ENCODE results near the gene MAPRE3.

Gene MAPRE3

DNA sequence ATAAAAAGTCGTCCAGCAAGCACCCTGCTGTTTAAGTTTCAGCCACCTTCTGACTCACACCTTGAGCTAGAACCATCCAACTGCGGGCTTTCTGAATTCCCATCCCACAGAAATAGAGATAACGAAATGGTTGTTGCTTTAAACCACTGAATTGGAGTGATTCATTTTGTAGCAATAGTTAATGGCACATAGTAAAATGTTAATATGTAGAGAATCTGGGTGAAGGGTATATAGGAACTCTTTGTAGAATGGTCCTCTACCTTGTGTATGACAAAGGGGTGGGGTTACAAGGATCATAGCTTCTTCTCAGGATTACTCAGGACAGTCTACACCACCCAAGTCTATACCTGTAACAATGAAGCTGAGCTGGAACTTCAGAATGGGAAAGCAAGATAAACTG, 2.4 kb upstream of the MAPRE3 start:
- no peak overlapping the region for H3K27ac ChIP-seq
- no peak for TF ChIP-seq ZFX (IDR thresholded peaks at IDR 0.05)
- TF ChIP-seq, protein P1, sequence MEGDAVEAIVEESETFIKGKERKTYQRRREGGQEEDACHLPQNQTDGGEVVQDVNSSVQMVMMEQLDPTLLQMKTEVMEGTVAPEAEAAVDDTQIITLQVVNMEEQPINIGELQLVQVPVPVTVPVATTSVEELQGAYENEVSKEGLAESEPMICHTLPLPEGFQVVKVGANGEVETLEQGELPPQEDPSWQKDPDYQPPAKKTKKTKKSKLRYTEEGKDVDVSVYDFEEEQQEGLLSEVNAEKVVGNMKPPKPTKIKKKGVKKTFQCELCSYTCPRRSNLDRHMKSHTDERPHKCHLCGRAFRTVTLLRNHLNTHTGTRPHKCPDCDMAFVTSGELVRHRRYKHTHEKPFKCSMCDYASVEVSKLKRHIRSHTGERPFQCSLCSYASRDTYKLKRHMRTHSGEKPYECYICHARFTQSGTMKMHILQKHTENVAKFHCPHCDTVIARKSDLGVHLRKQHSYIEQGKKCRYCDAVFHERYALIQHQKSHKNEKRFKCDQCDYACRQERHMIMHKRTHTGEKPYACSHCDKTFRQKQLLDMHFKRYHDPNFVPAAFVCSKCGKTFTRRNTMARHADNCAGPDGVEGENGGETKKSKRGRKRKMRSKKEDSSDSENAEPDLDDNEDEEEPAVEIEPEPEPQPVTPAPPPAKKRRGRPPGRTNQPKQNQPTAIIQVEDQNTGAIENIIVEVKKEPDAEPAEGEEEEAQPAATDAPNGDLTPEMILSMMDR (conservative IDR thresholded peaks at IDR 0.05): no peak

GRCh38 chr2:26969077-26969844, 1.2 kb upstream of the MAPRE3 start:
- no peak overlapping the region for H3K27ac ChIP-seq

DNA sequence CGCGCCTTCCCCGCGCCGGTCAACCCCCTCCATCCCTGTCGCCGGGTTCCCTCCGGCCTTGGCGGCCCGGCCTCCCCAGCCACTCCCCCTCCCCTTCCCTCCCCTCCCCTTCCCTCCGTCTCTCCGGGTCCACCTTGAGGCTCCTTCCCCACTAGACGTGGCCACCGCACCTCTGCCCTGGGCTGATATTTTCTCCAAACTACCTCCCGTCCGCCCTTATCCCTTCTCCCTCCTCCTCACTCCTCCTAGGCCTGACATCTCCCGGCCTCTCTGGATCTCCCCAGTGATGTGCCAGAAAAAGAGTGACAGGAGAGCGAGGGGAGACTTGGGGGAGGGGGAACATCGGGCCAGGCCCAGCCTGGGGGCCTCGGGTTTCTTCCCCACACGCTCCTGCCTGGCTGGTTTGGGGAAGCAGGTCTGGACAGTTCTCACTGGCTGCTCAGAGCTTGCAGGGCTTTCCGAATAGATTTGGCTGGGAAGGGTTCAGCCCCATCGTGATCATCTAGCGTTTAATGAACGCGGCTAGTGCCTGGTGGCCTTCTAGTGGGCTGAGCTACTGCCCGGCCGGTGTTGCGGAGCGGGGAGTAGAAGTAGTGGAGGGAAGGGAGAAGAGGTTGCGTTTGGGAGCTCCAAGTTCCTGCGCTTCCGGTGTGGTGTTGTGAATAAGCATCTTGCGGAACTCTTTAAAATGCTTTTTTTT, 641 bp downstream of the MAPRE3 start:
- 0 out of 2 replicates have a peak, but pooled peaks have one; percentile 2 for TF ChIP-seq ZFX (IDR thresholded peaks at IDR 0.05)
- TF ChIP-seq, protein P1 (conservative IDR thresholded peaks at IDR 0.05): no peak
- H3K27ac ChIP-seq: peak overlapping the region; percentile 66

More at GRCh38 chr2:26969077-26969844, 1.2 kb upstream of the MAPRE3 start:
- no peak for TF ChIP-seq ZFX (IDR thresholded peaks at IDR 0.05)
- TF ChIP-seq, protein P1 (conservative IDR thresholded peaks at IDR 0.05): no peak

- no peak overlapping the region for H3K27ac ChIP-seq
- TF ChIP-seq ZFX (IDR thresholded peaks at IDR 0.05): no peak
- TF ChIP-seq, protein P1 (conservative IDR thresholded peaks at IDR 0.05): no peak
Observed at GRCh38 chr2:26971911-26972786, 1.7 kb downstream of the MAPRE3 start.

DNA sequence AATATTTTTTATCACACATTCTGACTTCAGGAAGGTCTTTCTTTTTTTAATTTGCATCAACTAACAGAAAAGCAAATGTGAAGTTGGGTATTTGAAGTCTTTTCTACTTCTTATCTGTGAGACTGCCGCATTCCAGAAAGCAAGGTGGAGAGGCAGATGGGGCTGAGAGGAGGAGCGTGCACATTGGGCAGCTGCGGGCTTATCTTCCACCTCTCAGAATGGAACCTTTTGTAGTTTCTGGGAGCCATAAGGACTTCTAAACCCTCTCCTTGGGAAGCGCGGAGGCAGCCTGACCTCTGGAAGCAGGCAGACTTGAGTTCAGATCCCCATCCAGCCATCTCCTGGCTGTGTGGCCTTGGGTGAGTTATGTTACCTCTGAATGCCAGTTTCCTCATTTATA, 3.9 kb downstream of the MAPRE3 start:
- TF ChIP-seq, protein P1 (conservative IDR thresholded peaks at IDR 0.05): no peak
- TF ChIP-seq ZFX (IDR thresholded peaks at IDR 0.05): no peak
- H3K27ac ChIP-seq: no peak overlapping the region

DNA sequence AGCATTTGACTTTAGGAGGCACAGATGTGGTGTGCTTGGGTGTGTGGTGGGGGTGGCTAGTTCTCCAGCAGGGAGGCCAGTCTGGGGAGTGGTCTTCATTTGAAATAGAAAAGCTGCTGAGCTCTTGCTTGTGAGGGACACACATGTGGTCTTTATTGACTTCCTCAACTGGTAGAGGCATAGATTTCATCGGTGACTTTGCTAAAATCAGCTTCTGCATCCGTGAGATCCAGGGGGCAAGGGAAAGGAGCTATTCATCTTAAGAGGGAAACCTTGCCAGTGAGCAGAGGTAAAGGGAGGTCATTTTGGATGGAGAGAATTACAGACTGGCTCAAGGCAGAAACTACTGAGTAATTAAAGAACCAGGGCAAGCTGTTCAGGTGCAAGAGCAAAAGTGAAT, 4.7 kb downstream of the MAPRE3 start:
- no peak overlapping the region for H3K27ac ChIP-seq
- no peak for TF ChIP-seq ZFX (IDR thresholded peaks at IDR 0.05)
- TF ChIP-seq, protein P1 (conservative IDR thresholded peaks at IDR 0.05): no peak

Data from C4-2B (cell line).